ENCODE data around the gene MTMR12. TPM values are rescaled to one million over a fixed set of nuclear protein-coding genes. Genes with fewer than 3 reads are reported as not detected.

MTMR12 gene
- total and polyA plus RNA-seq, 4 donors: 8.8 to 37.8 (median 23.9) TPM

Other genes with a start within 250 kb of the MTMR12 start
- gene GOLPH3, start 138.6 kb downstream of the MTMR12 start, total RNA-seq: 10 to 100 TPM; 84.9 to 92.0 TPM
- 10 to 100 TPM; 57.0 to 63.2 TPM for gene GOLPH3, start 138.6 kb downstream of the MTMR12 start, polyA plus RNA-seq
- gene ZFR, start 131.8 kb upstream of the MTMR12 start, total RNA-seq: 10 to 100 TPM; 62.9 to 64.9 TPM
- 10 to 100 TPM; 40.4 to 55.8 TPM for gene ZFR, start 131.8 kb upstream of the MTMR12 start, polyA plus RNA-seq

Data from aorta (tissue), 4 donors.